ENCODE data around the gene SIX5.
A peak's percentile ranks its signal among the peaks of the same experiment; 100 is the strongest.

The SIX5 gene

DNA sequence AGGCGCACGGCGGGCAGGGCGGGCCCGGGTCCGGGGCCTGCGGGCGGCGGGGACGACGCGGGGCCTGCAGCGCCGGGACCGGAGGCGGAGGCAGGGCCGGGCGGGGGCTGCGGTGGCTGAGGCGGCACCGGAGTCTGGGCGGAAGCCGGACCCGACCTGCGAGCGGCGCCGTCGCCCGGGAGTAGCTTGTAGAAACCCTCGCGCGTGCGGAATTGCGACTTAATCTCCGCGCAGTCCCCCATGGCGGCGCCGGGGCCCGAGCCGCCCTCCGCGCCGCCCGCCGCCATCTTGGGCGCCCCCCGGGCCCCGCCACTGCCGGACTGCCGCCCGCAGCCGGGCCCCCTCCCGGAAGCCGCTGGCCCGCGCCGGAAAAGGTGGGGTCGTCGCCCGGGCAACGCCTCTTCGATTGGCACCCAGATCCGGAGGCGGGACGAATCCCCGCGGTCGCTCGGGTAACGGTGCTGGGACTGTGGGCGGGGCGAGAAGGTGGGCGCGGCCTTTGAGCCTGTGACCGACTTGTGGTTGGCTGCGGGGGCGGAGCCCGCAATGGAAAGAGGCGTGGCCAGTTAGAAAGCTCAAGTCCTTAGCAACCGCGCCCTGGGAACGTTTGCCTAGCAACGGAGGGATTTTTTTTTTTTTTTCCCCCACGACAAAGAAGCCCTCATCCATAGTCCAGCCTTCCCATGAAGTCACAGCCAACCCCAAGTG, 23.6 kb upstream of the SIX5 start, which contains the start of gene DMWD:
Gene DMWD (minus strand): TSS at position 376 of the 708 bp plus-strand sequence. CDS start 89 bp downstream, at position 287.
- DNase-seq: peak; percentile 98

DNA sequence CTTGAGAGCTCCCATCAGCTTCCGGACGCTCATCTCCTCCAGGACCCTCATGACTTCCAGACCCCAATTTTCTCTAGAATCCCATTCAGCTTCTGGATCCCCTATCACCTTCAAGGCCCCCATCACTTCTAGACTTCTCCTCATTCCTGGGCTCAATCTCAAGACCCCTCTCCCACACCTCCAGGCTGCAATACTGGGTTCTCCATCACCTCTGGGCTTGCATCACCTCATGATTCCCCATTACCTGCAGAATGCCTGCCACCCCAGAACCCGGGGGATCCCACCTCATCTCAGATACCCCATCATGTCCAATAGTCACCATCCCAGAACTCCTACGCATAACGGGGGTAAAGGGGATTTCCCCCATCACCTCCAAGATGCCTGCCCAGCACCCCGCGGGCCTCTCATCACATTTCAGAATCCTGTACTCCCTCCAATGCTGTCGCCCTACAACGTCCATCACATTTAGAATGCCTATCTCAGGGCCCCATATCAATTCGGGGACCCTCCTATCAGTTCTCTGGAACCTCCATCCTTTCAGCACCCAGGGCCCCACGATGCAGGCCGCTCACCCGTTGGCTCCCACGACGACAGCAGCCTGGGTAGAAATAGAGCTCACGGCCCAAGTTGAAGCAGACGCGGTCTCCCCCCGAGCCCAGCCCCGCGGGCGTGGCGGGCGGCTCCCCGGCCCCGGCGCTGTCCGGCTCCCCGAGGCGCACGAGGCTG, 22.9 kb upstream of the SIX5 start:
- no peak for DNase-seq

DNA sequence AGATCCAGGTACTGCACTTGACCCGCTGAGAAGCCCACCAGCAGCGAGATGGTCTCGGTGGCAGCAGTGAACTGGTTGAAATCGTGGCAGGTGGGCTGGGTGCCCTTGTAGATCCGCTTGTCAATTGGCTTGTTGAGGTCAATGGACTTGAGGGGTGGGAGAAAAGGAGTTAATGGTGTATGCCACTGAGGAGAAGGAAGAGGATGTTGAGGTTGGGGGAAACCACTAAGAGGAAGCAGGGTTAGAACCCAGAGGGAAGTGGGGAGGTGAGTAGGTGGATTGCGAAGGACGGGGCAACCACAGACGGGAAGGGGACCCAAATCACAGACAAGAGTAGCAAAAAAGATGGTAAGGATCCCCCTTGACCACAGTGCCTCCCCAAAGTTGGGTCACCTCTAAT, 21.9 kb upstream of the SIX5 start:
- DNase-seq: no peak

DNA sequence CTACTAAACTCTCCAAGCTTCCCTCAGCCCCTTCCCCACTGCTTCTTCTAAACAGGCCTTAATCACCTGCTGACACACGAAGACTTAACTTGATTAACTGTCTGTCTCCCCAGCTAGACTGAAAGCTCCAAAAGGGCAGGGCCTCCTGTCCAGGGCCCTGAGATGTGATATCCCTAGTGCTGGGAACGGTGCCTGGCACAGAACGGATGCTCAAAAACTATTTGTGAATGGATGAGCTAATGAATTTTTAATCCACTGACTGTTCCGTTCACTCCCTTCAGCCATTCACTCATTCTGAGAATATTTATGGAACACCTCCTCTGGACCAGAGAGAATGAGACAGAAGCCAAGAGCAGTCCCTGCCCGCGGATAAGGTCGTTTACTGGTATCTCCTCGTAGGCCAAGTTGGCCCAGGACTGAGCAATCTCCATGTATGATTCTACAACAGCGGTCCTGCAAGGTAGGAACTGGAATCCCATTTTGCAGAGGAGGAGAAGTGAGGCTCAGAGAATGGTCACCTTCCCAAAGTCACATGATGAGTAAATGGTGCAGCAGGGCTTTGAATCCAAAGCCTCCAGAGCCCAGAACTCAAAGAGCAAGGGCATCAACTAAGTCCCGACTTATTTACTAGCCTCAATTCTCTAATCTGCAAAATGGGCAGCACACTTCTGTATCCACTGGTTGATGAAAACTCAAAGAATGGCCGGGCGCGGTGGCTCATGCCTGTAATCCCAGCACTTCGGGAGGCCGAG, 20.2 kb upstream of the SIX5 start:
- no peak for DNase-seq

DNA sequence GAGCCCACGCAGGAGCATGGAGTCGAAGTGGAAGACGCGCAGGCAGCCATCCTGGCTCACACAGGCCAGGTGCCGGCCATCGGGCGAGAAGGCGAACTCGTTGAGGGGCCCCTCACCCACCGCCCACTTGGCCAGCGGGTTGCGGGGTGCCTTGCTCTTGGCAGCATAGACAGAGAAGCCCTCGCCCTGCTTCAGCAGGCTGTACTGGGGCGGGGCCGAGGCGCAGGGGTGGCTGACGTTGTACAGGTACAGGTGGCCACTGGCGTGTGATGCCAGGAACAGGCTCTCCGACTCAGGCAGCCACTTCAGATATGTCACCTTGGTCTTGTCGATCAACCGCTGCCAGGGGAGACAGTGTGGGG, 17.5 kb upstream of the SIX5 start:
- no peak for DNase-seq

DNA sequence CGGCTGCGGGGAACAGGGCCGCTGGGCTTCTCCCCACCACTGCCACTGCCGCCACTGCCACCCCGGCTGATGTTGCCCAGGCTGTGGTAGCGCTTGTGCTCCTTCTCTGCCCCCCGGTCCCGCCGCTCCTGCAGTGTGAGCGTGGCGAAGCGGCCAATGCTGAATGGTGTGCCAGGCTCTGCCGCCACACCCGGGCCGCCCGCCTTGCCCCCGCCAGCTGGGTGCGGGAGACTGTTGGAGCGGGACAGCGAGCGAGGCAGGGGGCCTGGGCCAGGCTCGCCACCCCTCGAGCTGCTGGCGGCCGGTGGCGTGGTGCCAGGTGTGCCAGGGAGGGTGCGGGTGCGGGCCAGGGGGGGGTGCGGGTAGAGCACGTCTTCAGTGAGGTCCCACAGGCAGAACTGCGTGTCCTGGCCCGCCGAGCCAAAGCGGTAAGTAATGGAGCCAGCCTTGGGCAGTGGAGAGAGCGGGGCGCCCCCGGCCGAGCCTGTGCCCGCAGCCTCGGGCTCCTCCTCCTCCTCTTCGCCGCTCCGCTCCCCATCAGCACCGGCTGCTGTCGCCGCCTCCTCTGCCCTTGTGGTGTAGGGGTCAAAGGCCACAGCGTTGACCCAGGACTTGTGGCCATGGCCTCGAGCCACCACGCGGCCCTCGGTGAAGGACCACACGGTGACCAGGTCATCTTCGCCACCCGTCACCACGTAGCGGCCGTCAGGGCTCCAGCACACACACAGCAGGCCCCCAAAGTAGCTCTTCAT, 16.9 kb upstream of the SIX5 start:
- no peak for DNase-seq

DNA sequence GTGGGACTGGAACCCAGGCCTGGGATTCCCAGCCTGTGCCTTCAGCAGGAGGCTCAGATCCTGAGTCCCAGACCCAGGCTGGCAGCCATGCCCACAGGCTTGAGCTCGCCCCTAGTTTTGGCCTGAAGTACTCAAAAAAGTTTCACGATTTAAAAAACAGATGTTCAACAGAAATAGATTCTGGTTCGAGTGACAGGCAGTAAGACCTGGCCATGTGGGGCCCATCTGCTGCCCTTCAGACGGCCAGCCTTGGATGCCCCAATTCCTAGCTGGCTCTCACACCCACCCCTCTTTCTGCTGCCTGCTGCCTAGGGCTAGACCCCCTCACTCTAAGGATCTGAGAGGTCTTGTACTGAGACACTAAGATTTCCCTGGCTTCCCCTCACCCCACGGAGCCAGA, 16.0 kb upstream of the SIX5 start:
- no peak for DNase-seq

DNA sequence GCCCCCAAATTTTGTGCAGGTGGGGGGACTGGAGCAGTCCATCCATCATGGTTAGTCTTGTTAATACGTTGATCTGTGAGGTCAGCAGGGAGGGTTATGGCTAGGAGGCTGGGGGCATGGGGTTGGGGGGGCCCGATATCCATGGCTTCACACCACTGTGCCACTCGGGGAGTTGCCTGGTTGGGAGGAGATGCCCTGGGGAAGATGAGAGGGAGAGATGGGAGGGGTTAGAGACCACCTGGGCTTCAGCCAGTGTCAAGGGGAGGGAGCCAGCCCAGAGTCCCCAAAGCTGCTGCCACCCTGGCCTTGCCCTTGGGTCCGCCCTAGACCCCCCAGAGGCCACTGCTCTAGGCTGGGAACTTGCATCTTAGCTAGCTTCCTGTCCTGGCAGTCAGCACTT, 15.0 kb upstream of the SIX5 start:
- no peak for DNase-seq

DNA sequence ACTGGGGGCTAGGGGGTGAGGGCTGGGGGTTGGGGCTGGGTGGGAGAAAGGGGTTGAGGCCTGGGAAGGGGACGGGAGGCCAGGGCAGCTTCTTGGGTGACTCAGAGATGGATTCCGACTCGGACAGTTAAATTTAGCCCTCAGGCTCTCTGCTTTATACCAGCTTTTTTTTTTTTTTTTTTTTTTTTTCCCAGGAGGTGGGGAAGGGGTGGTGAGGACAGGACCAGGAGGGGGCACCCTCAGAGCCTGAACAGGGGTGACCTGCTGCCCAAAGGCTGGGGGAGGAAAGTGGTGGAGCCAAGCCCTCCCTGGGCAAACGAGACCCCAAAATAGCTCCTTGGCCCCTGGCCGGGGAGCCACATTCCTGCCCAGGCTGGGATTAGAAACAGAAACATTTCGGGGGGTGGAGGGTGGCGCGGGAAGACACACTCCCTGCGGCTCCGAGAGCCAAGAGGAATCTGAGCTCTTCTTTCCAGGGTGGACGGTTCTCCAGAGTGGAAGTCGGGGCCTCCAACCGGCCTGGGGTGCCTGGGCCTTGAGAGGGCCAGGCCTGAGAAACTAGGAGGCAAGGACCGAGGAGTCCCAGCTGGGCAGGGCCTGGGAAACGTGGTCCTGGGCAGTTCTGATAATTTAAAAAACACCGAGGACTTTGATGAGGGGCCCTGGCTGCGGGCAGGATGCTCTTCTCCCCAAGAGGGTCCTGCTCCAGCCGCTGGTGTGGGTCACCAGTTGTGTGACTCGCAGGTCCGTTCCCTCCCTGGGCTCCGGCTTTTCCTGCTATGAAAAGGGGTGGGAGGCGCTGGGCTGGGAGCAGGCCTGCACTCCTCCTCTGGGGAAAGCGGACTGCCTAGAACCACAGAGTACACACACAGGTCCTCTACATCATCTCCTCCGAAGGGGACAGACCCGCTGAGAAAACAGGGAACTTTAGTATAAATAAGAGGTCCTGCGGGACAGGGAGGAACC, 14.1 kb upstream of the SIX5 start:
- DNase-seq: no peak

DNA sequence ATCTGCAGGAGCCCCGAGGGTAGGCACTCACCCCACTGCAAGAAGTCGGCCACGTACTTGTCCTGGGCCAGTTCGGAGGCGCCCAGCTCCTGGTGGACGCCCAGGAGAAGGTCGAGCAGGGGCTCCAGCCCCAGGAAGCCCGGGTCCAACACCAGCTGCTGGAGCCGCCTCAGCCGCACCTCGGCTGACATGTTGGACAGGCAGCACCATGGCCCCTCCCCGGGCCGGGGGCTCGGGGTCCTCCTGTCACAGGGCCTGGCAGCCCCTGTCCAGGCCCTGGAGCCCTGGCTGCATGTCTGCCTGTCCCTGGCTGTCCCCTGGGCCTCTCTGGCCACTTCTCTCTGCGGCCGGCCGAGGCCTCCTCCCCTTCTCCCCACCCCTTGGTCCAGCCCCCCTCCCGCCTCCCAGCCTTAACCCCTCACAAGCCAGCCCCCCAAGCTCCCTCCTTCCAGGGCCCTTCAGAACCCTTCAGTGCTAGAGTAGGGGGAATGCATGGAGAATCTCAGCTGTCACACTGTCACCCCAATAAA, 13.2 kb upstream of the SIX5 start, which contains the start of gene DMPK:
Gene DMPK (minus strand): TSS at position 329 of the 530 bp plus-strand sequence. CDS start 138 bp downstream, at position 191.
- no peak for DNase-seq

DNA sequence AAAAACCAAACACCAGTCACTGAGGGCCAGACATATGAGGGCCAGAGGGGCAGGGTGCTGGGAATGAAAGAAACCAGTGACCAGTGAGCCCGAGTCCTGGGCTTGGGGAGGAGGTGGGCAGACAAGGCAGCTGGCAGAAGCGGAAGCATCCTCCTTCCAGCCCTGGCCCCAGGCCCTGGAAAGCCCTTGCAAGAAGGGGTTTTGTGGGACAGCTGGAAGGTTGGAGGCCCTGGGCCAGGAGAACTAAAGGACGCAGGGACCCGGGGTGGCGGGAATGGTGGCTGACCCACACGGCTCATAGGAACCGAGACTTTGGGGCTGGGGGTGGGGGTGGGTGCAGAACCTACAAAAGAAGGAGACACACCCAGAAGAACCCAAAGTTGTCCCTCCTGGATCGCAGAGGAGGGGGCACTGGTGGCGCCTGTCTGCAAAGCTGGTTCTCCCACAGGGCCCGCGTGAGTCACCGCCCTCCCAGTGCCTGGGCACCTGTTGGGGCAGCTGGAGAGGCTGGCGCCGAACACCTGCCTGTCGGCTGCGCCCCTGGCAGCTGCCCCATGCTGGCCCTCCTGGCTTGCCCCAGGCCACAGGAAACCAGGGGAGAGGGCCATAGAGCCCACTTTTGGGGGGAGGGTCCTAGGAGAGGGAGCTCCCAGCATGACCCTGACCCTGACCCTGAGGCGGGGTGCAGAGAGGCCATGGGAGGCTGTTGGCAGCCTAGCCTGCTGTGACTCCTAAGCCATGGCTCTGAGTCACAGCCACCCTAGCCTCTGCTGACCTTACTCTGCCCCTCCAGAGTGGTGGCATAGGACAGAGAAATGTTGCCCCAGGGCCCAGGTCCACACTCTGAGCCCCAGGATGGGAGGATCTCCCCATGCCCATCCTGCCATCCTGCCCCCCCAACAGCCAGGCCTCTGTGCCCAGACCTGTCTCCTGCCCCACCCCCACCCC, 12.4 kb upstream of the SIX5 start:
- DNase-seq: no peak

DNA sequence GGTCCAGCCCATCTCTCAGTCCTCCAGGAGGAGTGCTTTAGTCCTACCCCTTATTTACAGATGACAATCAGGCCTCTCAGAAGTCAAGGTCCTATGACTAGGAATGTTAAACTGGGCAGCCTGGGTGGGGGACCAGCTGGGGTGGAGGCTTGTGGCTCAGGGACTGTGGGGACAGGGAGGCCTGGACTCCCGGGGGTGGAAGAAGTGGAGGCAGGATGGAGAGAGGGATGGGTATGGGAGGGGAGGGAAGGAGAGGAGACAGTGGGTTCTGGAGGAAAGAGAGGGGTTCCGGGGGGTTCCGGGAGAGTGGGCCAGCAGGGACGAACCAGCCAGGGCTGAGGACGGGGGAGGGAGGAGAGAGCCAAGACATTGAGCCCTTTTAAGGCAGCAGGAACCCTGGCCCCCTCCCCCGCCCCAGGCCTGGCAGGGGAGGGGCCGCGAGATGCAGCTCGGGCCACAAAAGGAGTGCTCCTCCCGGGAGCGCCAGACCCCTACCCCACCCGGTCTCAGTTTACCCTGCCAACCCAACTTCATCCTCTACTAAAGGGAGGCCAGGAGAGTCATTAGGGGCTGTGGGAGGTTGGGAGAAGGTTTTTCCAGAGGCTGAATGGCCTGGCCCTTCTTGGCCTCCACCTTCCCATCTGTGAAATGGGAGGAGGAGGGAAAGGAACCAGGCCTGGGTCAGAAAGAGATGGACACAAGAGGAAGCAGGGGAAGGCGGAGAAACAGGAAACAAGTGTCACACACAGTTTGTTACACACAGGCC, 11.6 kb upstream of the SIX5 start:
- DNase-seq: no peak

DNA sequence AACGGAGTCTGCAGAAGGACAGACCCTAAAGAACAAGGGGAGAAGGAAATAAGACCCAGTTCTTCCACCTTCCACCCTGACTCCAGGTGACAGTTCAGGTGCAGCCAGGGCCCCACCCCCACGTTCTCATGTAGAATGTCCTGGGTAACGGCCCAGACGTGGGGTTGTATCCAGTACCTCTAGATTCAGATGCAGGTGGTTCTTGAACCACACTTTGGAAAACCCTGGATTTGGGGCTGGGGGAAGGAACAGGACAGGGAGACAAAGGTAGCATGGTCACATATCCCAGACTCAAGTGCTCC, 11.0 kb upstream of the SIX5 start:
- DNase-seq: no peak

DNA sequence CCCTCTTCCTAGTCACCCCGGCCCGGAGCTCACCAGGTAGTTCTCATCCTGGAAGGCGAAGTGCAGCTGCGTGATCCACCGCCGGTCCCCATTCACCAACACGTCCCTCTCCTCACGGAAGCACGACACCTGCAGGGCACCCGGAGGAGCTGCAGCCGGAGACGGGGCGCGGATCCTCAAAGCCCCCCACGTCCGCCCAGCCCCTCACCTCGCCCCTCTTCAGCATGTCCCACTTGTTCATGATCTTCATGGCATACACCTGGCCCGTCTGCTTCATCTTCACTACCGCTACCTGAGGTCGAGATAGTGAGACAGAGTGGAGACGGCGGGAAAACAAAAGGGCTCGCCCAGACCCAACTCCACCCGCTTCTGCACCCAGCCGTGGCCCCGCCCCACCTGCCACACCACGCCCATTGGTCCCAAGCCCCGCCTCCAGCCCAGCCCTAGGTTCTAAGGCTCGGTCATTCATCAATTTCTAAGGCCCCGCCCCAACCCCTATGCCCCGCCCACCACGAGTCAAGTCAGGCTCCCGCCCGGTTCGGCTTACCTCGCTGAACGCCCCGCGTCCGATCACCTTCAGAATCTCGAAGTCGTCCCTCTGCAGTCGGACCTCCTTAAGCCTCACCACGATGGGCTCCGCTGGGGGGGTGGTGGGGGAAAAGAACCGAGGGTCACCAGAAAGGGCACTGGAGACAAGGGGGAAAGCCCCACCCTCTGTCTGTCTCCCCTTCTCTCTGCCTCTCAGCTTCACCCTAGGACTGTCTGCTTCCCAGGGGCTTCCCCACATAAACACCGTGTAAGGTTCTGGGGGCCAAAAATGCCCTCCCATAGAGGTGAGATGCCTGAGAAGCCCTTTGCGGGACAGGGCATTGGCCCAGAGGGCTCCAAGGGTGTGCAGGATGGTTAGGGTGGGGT, 10.4 kb upstream of the SIX5 start:
- peak; percentile 81 for DNase-seq

DNA sequence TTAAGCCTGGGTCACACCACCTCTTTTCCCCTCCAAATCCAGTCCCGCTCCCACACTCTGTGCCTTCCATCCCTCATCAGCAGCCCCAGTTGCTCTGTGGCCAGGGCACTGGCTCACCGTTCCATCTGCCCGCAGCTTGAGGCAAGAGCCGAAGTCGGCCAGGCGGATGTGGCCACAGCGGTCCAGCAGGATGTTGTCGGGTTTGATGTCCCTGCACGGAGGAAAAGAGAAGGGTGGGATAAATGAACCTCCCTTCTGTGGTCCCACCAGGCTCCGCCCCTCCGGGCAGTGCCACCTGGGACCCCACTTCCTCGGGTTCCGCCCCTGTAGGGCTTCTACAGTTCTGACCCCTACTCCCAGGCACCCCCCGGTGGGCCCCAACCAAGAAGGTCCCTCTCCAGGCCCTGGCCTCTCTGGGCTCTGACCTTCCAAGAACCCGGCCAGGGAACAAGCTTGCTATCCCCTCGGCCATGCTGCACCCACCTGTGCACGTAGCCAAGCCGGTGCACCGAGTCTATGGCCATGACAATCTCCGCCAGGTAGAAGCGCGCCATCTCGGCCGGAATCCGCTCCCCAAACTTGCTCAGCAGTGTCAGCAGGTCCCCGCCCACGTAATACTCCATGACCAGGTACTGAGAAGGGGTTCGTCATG, 9.1 kb upstream of the SIX5 start:
- DNase-seq: no peak

DNA sequence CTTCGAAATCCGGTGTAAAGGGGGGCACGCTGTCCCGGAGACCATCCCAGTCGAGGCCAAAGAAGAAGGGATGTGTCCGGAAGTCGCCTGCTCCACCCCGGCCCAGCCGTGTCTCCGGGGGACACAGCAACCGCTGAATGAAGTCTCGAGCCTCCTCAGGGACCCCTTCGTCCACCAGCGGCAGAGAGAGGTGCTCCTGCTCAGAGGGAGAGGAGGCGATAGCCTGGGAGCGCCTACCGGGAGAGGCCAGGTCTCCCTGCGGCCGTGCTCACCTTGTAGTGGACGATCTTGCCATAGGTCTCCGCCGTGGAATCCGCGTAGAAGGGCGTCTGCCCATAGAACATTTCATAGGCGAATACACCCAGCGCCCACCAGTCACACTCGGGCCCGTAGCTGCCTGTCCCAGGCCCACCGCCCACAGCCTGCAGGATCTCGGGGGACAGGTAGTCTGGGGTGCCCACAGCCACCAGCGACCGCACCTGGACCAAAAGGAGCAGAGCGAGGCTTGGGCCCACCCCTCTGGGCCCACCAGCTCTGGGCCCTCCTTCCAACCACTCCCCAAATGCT, 8.4 kb upstream of the SIX5 start:
- DNase-seq: no peak

DNA sequence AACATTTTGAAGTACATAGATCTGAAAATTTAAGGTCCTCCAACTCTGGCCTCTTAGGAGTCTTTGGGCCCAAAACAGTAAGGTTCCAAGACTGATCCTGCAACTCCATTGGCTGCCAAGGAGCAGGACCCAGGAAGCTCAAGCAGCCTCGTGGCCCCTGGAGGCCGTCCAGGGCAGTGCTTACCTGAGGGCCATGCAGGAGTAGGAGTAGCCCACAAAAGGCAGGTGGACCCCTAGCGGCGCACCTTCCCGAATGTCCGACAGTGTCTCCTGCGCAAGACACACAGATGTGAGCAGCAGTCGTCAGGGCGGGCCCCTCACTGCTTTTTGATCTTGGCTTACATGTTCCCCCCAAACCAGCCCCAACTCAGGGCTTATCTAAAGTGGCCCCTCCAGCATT, 5.7 kb upstream of the SIX5 start:
- DNase-seq: no peak

DNA sequence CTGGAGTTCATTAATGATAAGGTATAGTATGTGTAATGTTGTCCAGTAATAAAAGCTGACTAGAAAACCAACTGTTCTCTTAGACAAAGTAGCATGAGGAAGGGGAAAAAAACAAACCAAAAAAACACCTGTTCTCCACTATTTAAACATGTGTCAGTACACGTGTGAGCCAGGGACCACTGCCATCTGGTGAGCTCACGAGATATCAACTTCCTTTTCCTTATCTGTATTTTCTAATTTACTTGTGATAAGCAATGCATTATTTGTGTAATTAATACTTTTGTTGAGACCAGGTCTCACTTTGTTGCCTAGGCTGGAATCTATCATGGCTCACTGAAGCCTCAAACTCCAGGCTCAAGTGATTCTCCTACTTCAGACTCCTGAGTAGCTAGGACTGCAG, 4.3 kb upstream of the SIX5 start:
- DNase-seq: no peak

All from NCI-H2227 treated with DMSO at 0.1 percent for 48 hours (cell line).